WTC11 (cell line): Measurements from ENCODE around the gene CBFA2T2. TPM values are rescaled to one million over a fixed set of nuclear protein-coding genes. Genes with fewer than 3 reads are reported as not detected.

ENCODE experiments used
- ATAC-seq: fragments of 200-7000 bp; cut with Tn5 transposase; 2 replicates; pipeline ENCODE4 v1.10.0; 2021; ENCODE audit warnings: mild to moderate bottlenecking, moderate library complexity
- CTCF ChIA-PET: fragments of 300-600 bp; sonication (Branson Sonifier 250); formaldehyde crosslinking; loops from one replicate; lab custom pipeline; 2021; ENCODE audit warnings: antibody characterized with exemption; lab: Charles Lee
- POLR2A ChIA-PET: fragments of 350-600 bp; sonication (Branson Sonifier 250); formaldehyde crosslinking; loops from one replicate; lab custom pipeline; 2021; ENCODE audit warnings: antibody characterized with exemption; lab: Charles Lee
- DNase-seq: peaks from one replicate; pipeline ENCODE4 v3.0.0; 2021; ENCODE audit warnings: low spot score
- H3K27ac Mint-ChIP-seq: 2 replicates; pipeline ENCODE4 v1.8.0; 2021; ENCODE audit warnings: mixed read lengths
- H3K27me3 Mint-ChIP-seq: 2 replicates; pipeline ENCODE4 v1.8.0; 2021; ENCODE audit warnings: low read depth, mild to moderate bottlenecking, moderate library complexity, mixed read lengths
- H3K36me3 Mint-ChIP-seq: 2 replicates; pipeline ENCODE4 v1.8.0; 2021; ENCODE audit warnings: mixed read lengths
- H3K4me1 Mint-ChIP-seq: 2 replicates; pipeline ENCODE4 v1.8.0; 2022; ENCODE audit warnings: mixed read lengths
- H3K4me3 Mint-ChIP-seq: 2 replicates; pipeline ENCODE4 v1.8.0; 2021; ENCODE audit warnings: mild to moderate bottlenecking, moderate library complexity, mixed read lengths
- H3K9me3 Mint-ChIP-seq: 2 replicates; pipeline ENCODE4 v1.8.0; 2021; ENCODE audit warnings: mixed read lengths
- ATF1 ChIP-seq: sonication (generic); formaldehyde crosslinking; IDR thresholded peaks from 2 replicates; pipeline ENCODE4 v1.8.1; 2023; ENCODE audit warnings: mild to moderate bottlenecking, moderate library complexity, missing genetic modification reagents
- EMX1 ChIP-seq: fragments of 250-450 bp; sonication (Bioruptor Pico); IDR thresholded peaks from 2 replicates; pipeline ENCODE4 v1.8.0; 2021; ENCODE audit warnings: mild to moderate bottlenecking
- ERG ChIP-seq: fragments of 250-450 bp; sonication (Bioruptor Pico); IDR thresholded peaks from 2 replicates; pipeline ENCODE4 v1.8.0; 2021; ENCODE audit warnings: mild to moderate bottlenecking
- ESRRA ChIP-seq: sonication (generic); formaldehyde crosslinking; IDR thresholded peaks from 2 replicates; pipeline ENCODE4 v1.8.1; 2022; ENCODE audit warnings: mild to moderate bottlenecking, missing genetic modification reagents, borderline replicate concordance
- FOXJ3 ChIP-seq: sonication (generic); formaldehyde crosslinking; IDR thresholded peaks from 2 replicates; pipeline ENCODE4 v1.9.0; 2021; ENCODE audit warnings: missing genetic modification reagents, mild to moderate bottlenecking, borderline replicate concordance
- GABPB1 ChIP-seq: sonication (generic); formaldehyde crosslinking; IDR thresholded peaks from 2 replicates; pipeline ENCODE4 v1.8.1; 2023; ENCODE audit warnings: mild to moderate bottlenecking, missing genetic modification reagents
- GTF2I ChIP-seq: fragments of 250-450 bp; sonication (Bioruptor Pico); conservative IDR thresholded peaks from 2 replicates; pipeline ENCODE4 v1.4.0; 2021; ENCODE audit warnings: mild to moderate bottlenecking
- IRF2 ChIP-seq: sonication (generic); formaldehyde crosslinking; IDR thresholded peaks from 2 replicates; pipeline ENCODE4 v1.8.0; 2022; ENCODE audit warnings: low read depth, missing genetic modification reagents, borderline replicate concordance
- NR2C2 ChIP-seq: sonication (generic); formaldehyde crosslinking; IDR thresholded peaks from 2 replicates; pipeline ENCODE4 v1.8.0; 2022; ENCODE audit warnings: mild to moderate bottlenecking, missing genetic modification reagents
- RORB ChIP-seq: fragments of 250-450 bp; sonication (Bioruptor Pico); IDR thresholded peaks from 2 replicates; pipeline ENCODE4 v1.9.0; 2021; ENCODE audit warnings: mild to moderate bottlenecking
- SOX15 ChIP-seq: fragments of 250-450 bp; sonication (Bioruptor Pico); IDR thresholded peaks from 2 replicates; pipeline ENCODE4 v1.9.0; 2021; ENCODE audit warnings: mild to moderate bottlenecking
- TCF7 ChIP-seq: sonication (generic); formaldehyde crosslinking; IDR thresholded peaks from 2 replicates; pipeline ENCODE4 v1.8.0; 2022; ENCODE audit warnings: mild to moderate bottlenecking, low read depth, missing genetic modification reagents, moderate library complexity
- TEAD1 ChIP-seq: sonication (generic); formaldehyde crosslinking; IDR thresholded peaks from 2 replicates; pipeline ENCODE4 v1.8.0; 2022; ENCODE audit warnings: mild to moderate bottlenecking, missing genetic modification reagents
- TEAD4 ChIP-seq: sonication (generic); formaldehyde crosslinking; IDR thresholded peaks from 2 replicates; pipeline ENCODE4 v1.8.0; 2022; ENCODE audit warnings: mild to moderate bottlenecking, missing genetic modification reagents
- ZNF121 ChIP-seq: sonication (generic); formaldehyde crosslinking; IDR thresholded peaks from 2 replicates; pipeline ENCODE4 v1.8.0; 2023; ENCODE audit warnings: missing genetic modification reagents
- ZNF281 ChIP-seq: sonication (generic); formaldehyde crosslinking; IDR thresholded peaks from 2 replicates; pipeline ENCODE4 v1.8.0; 2023; ENCODE audit warnings: mild to moderate bottlenecking, missing genetic modification reagents
- total RNA-seq: library from RNA; stranded (reverse); gene quantifications from 3 replicates; pipeline ENCODE4 v1.2.3, GENCODE V29; 2021

The CBFA2T2 gene
- total RNA-seq, 1 experiment from 2014 or later, result 22.1 TPM

- no peak for DNase-seq
- H3K4me1 Mint-ChIP-seq, result peaks cover 31% of the 10 kb centered on the region
- TF ChIP-seq TCF7 (CRISPR knock-in tag) (no peak), RORB (CRISPR knock-in tag) (no peak), GABPB1 (CRISPR knock-in tag) (no peak), ZNF281 (CRISPR knock-in tag) (no peak), IRF2 (no peak), FOXJ3 (CRISPR knock-in tag) (no peak)
- TF ChIP-seq, all 79 proteins: peak for 0
- no peak for ATAC-seq
- H3K4me3 Mint-ChIP-seq, result no peak overlapping the region
- ChIA-PET POLR2A (interaction anchor here (0.6 to 1.1 kb wide), 2 partner anchors 9 to 155 kb away, joined by 3 to 4 read pairs; no protein-coding TSS in a partner anchor), CTCF (interaction anchor here (0.6 to 1.3 kb wide), 2 partner anchors 13 to 1658 kb away, joined by 3 to 4 read pairs; no protein-coding TSS in a partner anchor)
- H3K27me3 Mint-ChIP-seq, result no peaks in the 10 kb centered on the region; the same call in 1 of the 2 replicates
- no peak overlapping the region; the same call in 1 of the 2 replicates for H3K27ac Mint-ChIP-seq
- H3K9me3 Mint-ChIP-seq, result no peaks in the 10 kb centered on the region
- H3K36me3 Mint-ChIP-seq, result peaks cover 29% of the 10 kb centered on the region
These were observed 186.2 kb downstream of the CBFA2T2 start for GRCh38 chr20:33676121-33676520.

- H3K4me3 Mint-ChIP-seq, result no peak overlapping the region
- peaks cover 30% of the 10 kb centered on the region for H3K4me1 Mint-ChIP-seq
- H3K27me3 Mint-ChIP-seq, result no peaks in the 10 kb centered on the region; the same call in 1 of the 2 replicates
- ChIA-PET POLR2A (interaction anchor here (1.1 kb wide), 1 partner anchor 8 kb away, joined by 3 read pairs; no protein-coding TSS in a partner anchor), CTCF (interaction anchor here (4.8 kb wide), 1 partner anchor 9 kb away, joined by 24 read pairs; the partner anchor contains the start of gene ACTL10)
- TF ChIP-seq TEAD4 (CRISPR knock-in tag) (no peak), ATF1 (CRISPR knock-in tag) (no peak), ERG (no peak), ESRRA (no peak), TEAD1 (CRISPR knock-in tag) (no peak), ZNF281 (CRISPR knock-in tag) (no peak), SOX15 (CRISPR knock-in tag) (no peak), ZNF121 (no peak), EMX1 (CRISPR knock-in tag) (no peak), GTF2I (CRISPR knock-in tag) (no peak), NR2C2 (CRISPR knock-in tag) (no peak)
- DNase-seq (no peak), ATAC-seq (no peak)
- H3K9me3 Mint-ChIP-seq, result no peaks in the 10 kb centered on the region
- no peak overlapping the region for H3K27ac Mint-ChIP-seq
- peaks cover 27% of the 10 kb centered on the region for H3K36me3 Mint-ChIP-seq
These were observed 187.1 kb downstream of the CBFA2T2 start for GRCh38 chr20:33676652-33677645.
